ENCODE measurements around the gene HSPB1. TPM values are rescaled to one million over a fixed set of nuclear protein-coding genes. Genes with fewer than 3 reads are reported as not detected.

Gene HSPB1
- total and polyA plus RNA-seq, 2 experiments from 2014 or later = 186 to 1,525 TPM

GRCh38 chr7:76351372-76351771 lies 48.9 kb downstream of the HSPB1 start:
- peaks cover 14% of the 10 kb centered on the region for H3K4me1 ChIP-seq (ENCODE audit: insufficient read depth)

GRCh38 chr7:76352193-76352592 lies 49.7 kb downstream of the HSPB1 start:
- H3K9me2 ChIP-seq (replicated peaks; ENCODE audit: insufficient read depth) = no peaks in the 10 kb centered on the region
- peaks cover 15% of the 10 kb centered on the region for H3K4me1 ChIP-seq (ENCODE audit: insufficient read depth)
- peak overlapping the region; percentile 29 for H3K4me2 ChIP-seq
- peaks cover 95% of the 10 kb centered on the region for H4K20me1 ChIP-seq (ENCODE audit: insufficient read depth, poor library complexity, severe bottlenecking)
- TF ChIP-seq CTCF (IDR thresholded peaks at IDR 0.05; ENCODE audit: poor library complexity) (no peak), EZH2phosphoT487 (IDR thresholded peaks at IDR 0.05; ENCODE audit: low read depth, severe bottlenecking, unreplicated experiment) (no peak), EZH2 (IDR thresholded peaks at IDR 0.05; ENCODE audit: borderline replicate concordance) (no peak)
- 91% methylated on average over 6 of the region's 6 CpGs for WGBS (ENCODE audit: low lambda C conversion rate, missing lambda C conversion rate)
- H3K79me2 ChIP-seq = peaks cover 100% of the 10 kb centered on the region
- no peak overlapping the region for H3K27ac ChIP-seq
- no peaks in the 10 kb centered on the region for H3K36me3 ChIP-seq (replicated peaks; ENCODE audit: insufficient read depth, low read depth)
- no peak overlapping the region for H3K4me3 ChIP-seq
- DNase-seq (ENCODE audit: low spot score) = no peak
- no peak overlapping the region for H2AFZ ChIP-seq
- no peaks in the 10 kb centered on the region for H3K27me3 ChIP-seq
- H3K9me3 ChIP-seq (ENCODE audit: low read depth) = no peaks in the 10 kb centered on the region

More at GRCh38 chr7:76351372-76351771, 48.9 kb downstream of the HSPB1 start:
- DNase-seq (ENCODE audit: low spot score) = no peak
- TF ChIP-seq EZH2phosphoT487 (IDR thresholded peaks at IDR 0.05; ENCODE audit: low read depth, severe bottlenecking, unreplicated experiment) (no peak), EZH2 (IDR thresholded peaks at IDR 0.05; ENCODE audit: borderline replicate concordance) (no peak), CTCF (IDR thresholded peaks at IDR 0.05; ENCODE audit: poor library complexity) (no peak)
- Histone ChIP-seq H3K9me2 (replicated peaks; ENCODE audit: insufficient read depth) (no peaks in the 10 kb centered on the region), H2AFZ (no peak overlapping the region), H3K4me3 (no peak overlapping the region), H4K20me1 (ENCODE audit: insufficient read depth, poor library complexity, severe bottlenecking) (peaks cover 92% of the 10 kb centered on the region), H3K36me3 (replicated peaks; ENCODE audit: insufficient read depth, low read depth) (no peaks in the 10 kb centered on the region), H3K79me2 (peaks cover 100% of the 10 kb centered on the region), H3K4me2 (no peak overlapping the region), H3K27ac (no peak overlapping the region), H3K27me3 (no peaks in the 10 kb centered on the region), H3K9me3 (ENCODE audit: low read depth) (no peaks in the 10 kb centered on the region)
- 91% methylated on average over 7 of the region's 7 CpGs for WGBS (ENCODE audit: low lambda C conversion rate, missing lambda C conversion rate)

- Histone ChIP-seq H3K27me3 (no peaks in the 10 kb centered on the region), H4K20me1 (ENCODE audit: insufficient read depth, poor library complexity, severe bottlenecking) (peaks cover 92% of the 10 kb centered on the region), H3K36me3 (replicated peaks; ENCODE audit: insufficient read depth, low read depth) (no peaks in the 10 kb centered on the region), H3K9me3 (ENCODE audit: low read depth) (no peaks in the 10 kb centered on the region), H3K9me2 (replicated peaks; ENCODE audit: insufficient read depth) (no peaks in the 10 kb centered on the region), H3K4me3 (no peak overlapping the region), H3K27ac (no peak overlapping the region), H3K79me2 (peaks cover 99% of the 10 kb centered on the region), H3K4me2 (no peak overlapping the region), H2AFZ (no peak overlapping the region), H3K4me1 (ENCODE audit: insufficient read depth) (peaks cover 15% of the 10 kb centered on the region)
- no peak for DNase-seq (ENCODE audit: low spot score)
- 95% methylated on average over 5 of the region's 5 CpGs for WGBS (ENCODE audit: low lambda C conversion rate, missing lambda C conversion rate)
- TF ChIP-seq EZH2phosphoT487 (IDR thresholded peaks at IDR 0.05; ENCODE audit: low read depth, severe bottlenecking, unreplicated experiment) = no peak
- TF ChIP-seq CTCF (IDR thresholded peaks at IDR 0.05; ENCODE audit: poor library complexity) = no peak
- TF ChIP-seq EZH2 (IDR thresholded peaks at IDR 0.05; ENCODE audit: borderline replicate concordance) = no peak
These were observed 51.3 kb downstream of the HSPB1 start for GRCh38 chr7:76353744-76354143.

Other genes with a start within 250 kb of the HSPB1 start
- 1.5 and 1.7 TPM in 2 replicates for gene SRRM3, start 100.8 kb upstream of the HSPB1 start, total RNA-seq
- gene SRRM3, start 100.8 kb upstream of the HSPB1 start, polyA plus RNA-seq = 2.3 and 3.1 TPM in 2 replicates
- 106 and 117 TPM in 2 replicates for gene YWHAG, start 56.3 kb downstream of the HSPB1 start, total RNA-seq
- gene YWHAG, start 56.3 kb downstream of the HSPB1 start, polyA plus RNA-seq = 12.6 and 17.2 TPM in 2 replicates
- gene SSC4D, start 107.0 kb downstream of the HSPB1 start, total RNA-seq = 6.9 and 9.7 TPM in 2 replicates
- 11.0 and 14.5 TPM in 2 replicates for gene SSC4D, start 107.0 kb downstream of the HSPB1 start, polyA plus RNA-seq
- not detected in 2 replicates for gene ZP3, start 122.3 kb downstream of the HSPB1 start, total RNA-seq
- gene ZP3, start 122.3 kb downstream of the HSPB1 start, polyA plus RNA-seq = 1.4 TPM in 1 of 2 replicates, not detected in the other
- gene DTX2, start 159.0 kb downstream of the HSPB1 start, total RNA-seq = 7.6 TPM in 2 replicates
- gene DTX2, start 159.0 kb downstream of the HSPB1 start, polyA plus RNA-seq = 22.2 and 23.1 TPM in 2 replicates
- 16.8 and 25.8 TPM in 2 replicates for gene UPK3B, start 207.9 kb downstream of the HSPB1 start, total RNA-seq
- 90.6 and 159 TPM in 2 replicates for gene UPK3B, start 207.9 kb downstream of the HSPB1 start, polyA plus RNA-seq
- gene SPDYE16, start 240.6 kb downstream of the HSPB1 start, total RNA-seq = 0.03 TPM in 1 of 2 replicates, not detected in the other
- 1.1 and 1.5 TPM in 2 replicates for gene SPDYE16, start 240.6 kb downstream of the HSPB1 start, polyA plus RNA-seq

Data from hepatocyte (in vitro differentiated cells).